Activated naive CD4-positive, alpha-beta T cell treated with anti-CD3 and anti-CD28 coated beads for 36 hours (primary cell): ENCODE data around the gene KIF23. TPM values are rescaled to one million over a fixed set of nuclear protein-coding genes. Genes with fewer than 3 reads are reported as not detected.

ENCODE experiments used
- CTCF ChIA-PET: fragments of 350-600 bp; sonication (Branson Sonifier 250); formaldehyde crosslinking; loops from one replicate; lab custom pipeline; 2021; ENCODE audit warnings: antibody characterized with exemption; lab: Charles Lee
- DNase-seq: peaks from one replicate; pipeline ENCODE4 v3.0.0-alpha.2; 2020
- H3K27ac Mint-ChIP-seq: one replicate; pipeline ENCODE4 v1.8.0; 2021; ENCODE audit warnings: mild to moderate bottlenecking, mixed read lengths
- H3K27me3 Mint-ChIP-seq: one replicate; pipeline ENCODE4 v1.8.0; 2021; ENCODE audit warnings: low read depth, mixed read lengths
- H3K36me3 Mint-ChIP-seq: one replicate; pipeline ENCODE4 v1.8.0; 2021; ENCODE audit warnings: low read depth, mixed read lengths
- H3K4me1 Mint-ChIP-seq: one replicate; pipeline ENCODE4 v1.8.0; 2021; ENCODE audit warnings: low read depth, mixed read lengths
- H3K4me3 Mint-ChIP-seq: one replicate; pipeline ENCODE4 v1.8.0; 2021; ENCODE audit warnings: mild to moderate bottlenecking, moderate library complexity, mixed read lengths
- H3K9me3 Mint-ChIP-seq: one replicate; pipeline ENCODE4 v1.8.0; 2021; ENCODE audit warnings: mixed read lengths
- intact Hi-C: fragments of 100-400 bp; cut with micrococcal nuclease; formaldehyde crosslinking; loops from one replicate; pipeline ENCODE4 v1.15.1; 2023
- total RNA-seq, 2 experiments: library from RNA; stranded (reverse); gene quantifications; one replicate each; pipeline ENCODE4 v1.2.3, GENCODE V29; 2021

The KIF23 gene
- total RNA-seq, 2 experiments from 2014 or later = 68.8 to 73.1 TPM

- intact Hi-C loops = loop anchor here (2.0 kb wide), 1 partner anchor 131 kb away; no protein-coding TSS in a partner anchor
- Mint-ChIP-seq H3K4me1 (peaks cover 10% of the 10 kb centered on the region), H3K27me3 (peaks cover 3% of the 10 kb centered on the region), H3K27ac (no peak overlapping the region), H3K36me3 (no peaks in the 10 kb centered on the region), H3K9me3 (no peaks in the 10 kb centered on the region), H3K4me3 (no peak overlapping the region)
- no peak for DNase-seq
- CTCF ChIA-PET = interaction anchor here (1.5 to 4.6 kb wide), 6 partner anchors 10 to 342 kb away, joined by 3 to 29 read pairs (median 12); no protein-coding TSS in a partner anchor
These were observed 18.2 kb upstream of the KIF23 start for GRCh38 chr15:69395991-69396390.

- DNase-seq = no peak
- CTCF ChIA-PET = interaction anchor here (0.8 to 1.1 kb wide), 2 partner anchors 31 to 339 kb away, joined by 3 to 4 read pairs; no protein-coding TSS in a partner anchor
- Mint-ChIP-seq H3K4me3 (no peak overlapping the region), H3K27ac (no peak overlapping the region), H3K9me3 (no peaks in the 10 kb centered on the region), H3K27me3 (peaks cover 3% of the 10 kb centered on the region), H3K36me3 (no peaks in the 10 kb centered on the region), H3K4me1 (peaks cover 13% of the 10 kb centered on the region)
- intact Hi-C loops = no loop called here
These were observed 15.7 kb upstream of the KIF23 start for GRCh38 chr15:69398491-69398891.

- peak; percentile 71 for DNase-seq
- H3K36me3 Mint-ChIP-seq = no peaks in the 10 kb centered on the region
- no peak overlapping the region for H3K4me3 Mint-ChIP-seq
- no peak overlapping the region for H3K27ac Mint-ChIP-seq
- peaks cover 3% of the 10 kb centered on the region for H3K27me3 Mint-ChIP-seq
- CTCF ChIA-PET = no interaction called here
- H3K4me1 Mint-ChIP-seq = peaks cover 9% of the 10 kb centered on the region
- intact Hi-C loops = no loop called here
- H3K9me3 Mint-ChIP-seq = no peaks in the 10 kb centered on the region
These were observed 13.3 kb upstream of the KIF23 start for GRCh38 chr15:69400850-69401249.

GRCh38 chr15:69402816-69403215, 11.3 kb upstream of the KIF23 start:
- intact Hi-C loops = no loop called here
- Mint-ChIP-seq H3K27ac (no peak overlapping the region), H3K36me3 (no peaks in the 10 kb centered on the region), H3K9me3 (no peaks in the 10 kb centered on the region), H3K27me3 (peaks cover 5% of the 10 kb centered on the region), H3K4me3 (no peak overlapping the region), H3K4me1 (peaks cover 9% of the 10 kb centered on the region)
- no peak for DNase-seq
- CTCF ChIA-PET = interaction anchor here (6.4 kb wide), 1 partner anchor 9 kb away, joined by 29 read pairs; no protein-coding TSS in a partner anchor

- peaks cover 9% of the 10 kb centered on the region for H3K4me1 Mint-ChIP-seq
- intact Hi-C loops = no loop called here
- no peaks in the 10 kb centered on the region for H3K9me3 Mint-ChIP-seq
- CTCF ChIA-PET = interaction anchor here (0.6 to 6.4 kb wide), 3 partner anchors 9 to 756 kb away, joined by 3 to 29 read pairs (median 5); no protein-coding TSS in a partner anchor
- no peaks in the 10 kb centered on the region for H3K36me3 Mint-ChIP-seq
- no peak overlapping the region for H3K4me3 Mint-ChIP-seq
- no peak overlapping the region for H3K27ac Mint-ChIP-seq
- H3K27me3 Mint-ChIP-seq = peaks cover 6% of the 10 kb centered on the region
- DNase-seq = no peak
These were observed 10.6 kb upstream of the KIF23 start for GRCh38 chr15:69403594-69403993.

- Mint-ChIP-seq H3K36me3 (no peaks in the 10 kb centered on the region), H3K4me1 (peaks cover 9% of the 10 kb centered on the region), H3K9me3 (no peaks in the 10 kb centered on the region), H3K4me3 (no peak overlapping the region), H3K27ac (no peak overlapping the region), H3K27me3 (peaks cover 6% of the 10 kb centered on the region)
- CTCF ChIA-PET = interaction anchor here (0.9 to 6.4 kb wide), 2 partner anchors 11 to 845 kb away, joined by 3 to 29 read pairs; no protein-coding TSS in a partner anchor
- DNase-seq = no peak
- intact Hi-C loops = no loop called here
These were observed 9.0 kb upstream of the KIF23 start for GRCh38 chr15:69405110-69405509.

GRCh38 chr15:69407719-69408400, 6.3 kb upstream of the KIF23 start:
- H3K27ac Mint-ChIP-seq = no peak overlapping the region
- no peaks in the 10 kb centered on the region for H3K9me3 Mint-ChIP-seq
- CTCF ChIA-PET = interaction anchor here (6.4 kb wide), 1 partner anchor 14 kb away, joined by 29 read pairs; no protein-coding TSS in a partner anchor
- H3K27me3 Mint-ChIP-seq = peaks cover 6% of the 10 kb centered on the region
- intact Hi-C loops = no loop called here
- H3K4me3 Mint-ChIP-seq = no peak overlapping the region
- H3K4me1 Mint-ChIP-seq = no peaks in the 10 kb centered on the region
- DNase-seq = no peak
- no peaks in the 10 kb centered on the region for H3K36me3 Mint-ChIP-seq

GRCh38 chr15:69408841-69409240, 5.3 kb upstream of the KIF23 start:
- Mint-ChIP-seq H3K4me1 (peaks cover 4% of the 10 kb centered on the region), H3K36me3 (no peaks in the 10 kb centered on the region), H3K27me3 (peaks cover 6% of the 10 kb centered on the region), H3K27ac (no peak overlapping the region), H3K9me3 (no peaks in the 10 kb centered on the region), H3K4me3 (no peak overlapping the region)
- intact Hi-C loops = no loop called here
- CTCF ChIA-PET = interaction anchor here (6.4 kb wide), 1 partner anchor 15 kb away, joined by 29 read pairs; no protein-coding TSS in a partner anchor
- DNase-seq = no peak

GRCh38 chr15:69410248-69410874, 3.8 kb upstream of the KIF23 start:
- intact Hi-C loops = loop anchor here (1.0 to 10.0 kb wide), 4 partner anchors 88 to 626 kb away; no protein-coding TSS in a partner anchor
- Mint-ChIP-seq H3K27me3 (peaks cover 7% of the 10 kb centered on the region), H3K9me3 (no peaks in the 10 kb centered on the region), H3K4me1 (peaks cover 9% of the 10 kb centered on the region), H3K4me3 (no peak overlapping the region), H3K36me3 (peaks cover 3% of the 10 kb centered on the region), H3K27ac (no peak overlapping the region)
- DNase-seq = peak; percentile 74
- CTCF ChIA-PET = interaction anchor here (1.0 to 4.2 kb wide), 3 partner anchors 16 to 121 kb away, joined by 3 to 22 read pairs (median 6); no protein-coding TSS in a partner anchor

GRCh38 chr15:69412274-69412673, 1.9 kb upstream of the KIF23 start:
- H3K4me3 Mint-ChIP-seq = no peak overlapping the region
- no peak for DNase-seq
- peaks cover 11% of the 10 kb centered on the region for H3K4me1 Mint-ChIP-seq
- H3K36me3 Mint-ChIP-seq = peaks cover 3% of the 10 kb centered on the region
- no peaks in the 10 kb centered on the region for H3K9me3 Mint-ChIP-seq
- H3K27ac Mint-ChIP-seq = no peak overlapping the region
- intact Hi-C loops = loop anchor here (5.0 to 10.0 kb wide), 3 partner anchors 90 to 627 kb away; no protein-coding TSS in a partner anchor
- CTCF ChIA-PET = interaction anchor here (4.2 kb wide), 1 partner anchor 18 kb away, joined by 22 read pairs; no protein-coding TSS in a partner anchor
- H3K27me3 Mint-ChIP-seq = peaks cover 11% of the 10 kb centered on the region

GRCh38 chr15:69412701-69413100, 1.4 kb upstream of the KIF23 start:
- CTCF ChIA-PET = interaction anchor here (4.2 kb wide), 1 partner anchor 18 kb away, joined by 22 read pairs; no protein-coding TSS in a partner anchor
- no peak overlapping the region for H3K4me3 Mint-ChIP-seq

GRCh38 chr15:69414701-69415167, 585 bp downstream of the KIF23 start:
- Mint-ChIP-seq H3K36me3 (peaks cover 25% of the 10 kb centered on the region), H3K27ac (no peak overlapping the region), H3K9me3 (no peaks in the 10 kb centered on the region), H3K4me1 (peaks cover 11% of the 10 kb centered on the region), H3K4me3 (peak overlapping the region; percentile 83), H3K27me3 (peaks cover 18% of the 10 kb centered on the region)
- CTCF ChIA-PET = no interaction called here
- peak; percentile 18 for DNase-seq
- intact Hi-C loops = loop anchor here (1.0 to 10.0 kb wide), 6 partner anchors 38 to 630 kb away; partner anchors contain the start of genes GLCE and RPLP1

More at GRCh38 chr15:69412701-69413100, 1.4 kb upstream of the KIF23 start:
- H3K9me3 Mint-ChIP-seq = no peaks in the 10 kb centered on the region
- H3K4me1 Mint-ChIP-seq = peaks cover 11% of the 10 kb centered on the region
- DNase-seq = no peak
- H3K27ac Mint-ChIP-seq = no peak overlapping the region
- intact Hi-C loops = loop anchor here (5.0 to 10.0 kb wide), 3 partner anchors 90 to 628 kb away; no protein-coding TSS in a partner anchor
- H3K36me3 Mint-ChIP-seq = peaks cover 7% of the 10 kb centered on the region
- peaks cover 14% of the 10 kb centered on the region for H3K27me3 Mint-ChIP-seq
